NCI-H187 treated with DMSO at 0.1 percent for 48 hours (cell line): ENCODE data around the gene GNAQ.

Experiments
- DNase-seq: peaks from one replicate; lab custom pipeline; 2025; lab: John Stamatoyannopoulos, UW

The GNAQ gene

GRCh38 chr9:77943057-77943456 is 88.6 kb downstream of the GNAQ start:
- DNase-seq = no peak

DNA sequence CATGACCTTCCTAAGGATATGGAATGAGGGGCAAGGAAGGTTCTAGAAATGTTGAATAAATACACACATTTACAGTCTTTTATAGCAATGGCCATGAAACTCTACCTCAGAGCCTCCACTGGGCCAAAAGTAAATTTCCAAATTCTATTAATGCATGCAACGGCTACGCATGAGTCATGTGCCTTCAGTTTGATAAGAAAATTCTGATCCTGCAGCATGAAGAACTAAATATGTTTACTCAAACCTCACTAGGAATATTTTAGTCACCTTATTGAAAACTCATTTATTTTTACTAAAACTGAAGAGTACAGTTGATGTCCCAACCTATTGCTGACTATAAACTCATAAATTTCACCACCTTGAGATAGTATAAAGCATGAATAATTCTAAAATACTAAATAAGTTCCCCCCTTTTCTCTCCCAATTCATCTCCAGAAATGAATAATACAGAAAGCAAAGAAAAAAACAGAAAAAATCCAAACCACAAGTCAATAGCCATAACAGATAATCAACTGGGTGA is 92.4 kb downstream of the GNAQ start:
- DNase-seq = no peak

- DNase-seq = no peak
These were observed 93.4 kb downstream of the GNAQ start for GRCh38 chr9:77938163-77938562.

GRCh38 chr9:77935974-77936373 is 95.6 kb downstream of the GNAQ start:
- no peak for DNase-seq

DNA sequence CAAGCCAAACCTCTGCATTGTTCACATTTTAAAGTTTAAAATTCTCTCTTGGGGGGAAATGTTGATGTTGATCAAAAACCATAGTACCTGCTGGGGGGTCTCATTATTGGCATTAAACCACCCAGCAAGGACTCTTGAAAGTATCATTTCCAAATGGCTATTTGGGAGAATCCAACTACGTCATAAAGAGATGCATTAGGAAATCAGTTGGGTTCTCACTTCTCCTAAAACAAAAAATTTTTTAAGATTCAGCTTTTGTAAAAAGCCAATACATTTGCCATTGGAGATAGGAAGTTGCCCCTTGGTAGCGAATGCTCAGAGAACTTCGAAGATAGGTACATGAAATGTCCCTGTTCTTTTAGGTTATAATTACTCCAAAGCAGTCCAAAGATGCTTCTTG is 96.4 kb downstream of the GNAQ start:
- no peak for DNase-seq

DNA sequence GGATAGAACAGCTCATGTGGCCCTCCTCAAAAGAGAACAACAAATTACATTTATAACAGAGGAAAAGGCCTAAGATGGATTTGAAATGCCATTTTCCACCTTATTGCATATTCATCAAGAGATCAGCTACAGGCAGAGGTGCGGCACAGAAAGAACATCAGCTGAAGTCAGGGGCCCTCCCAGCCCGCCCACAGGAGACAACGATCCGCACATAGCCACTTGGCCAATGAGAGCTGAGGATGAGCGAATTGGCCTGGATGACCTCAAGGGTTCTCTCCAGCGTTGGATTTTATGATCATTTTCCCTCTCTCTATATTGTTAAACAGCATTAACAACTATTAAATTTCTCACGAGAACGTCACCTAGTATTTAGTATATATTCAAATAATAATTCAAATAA is 97.6 kb downstream of the GNAQ start:
- no peak for DNase-seq

DNA sequence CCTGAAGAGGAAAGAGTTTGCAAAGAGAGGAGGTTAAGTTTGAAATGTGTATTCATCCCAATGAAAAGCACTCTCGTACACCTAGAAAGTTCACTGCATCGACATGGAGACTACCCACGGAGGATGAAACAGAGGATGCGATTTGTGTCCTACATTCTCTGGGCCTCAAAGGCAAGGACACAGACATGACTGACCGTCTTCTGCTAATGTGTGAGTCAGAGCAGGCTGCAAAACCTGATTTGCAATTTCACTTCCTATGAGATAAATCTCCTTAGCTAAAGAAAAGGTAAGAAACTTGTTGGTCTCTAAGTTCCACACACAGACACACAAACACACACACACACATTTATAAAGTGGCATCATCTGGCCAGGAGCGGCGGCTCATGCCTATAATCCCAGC is 98.6 kb downstream of the GNAQ start:
- DNase-seq = no peak

DNA sequence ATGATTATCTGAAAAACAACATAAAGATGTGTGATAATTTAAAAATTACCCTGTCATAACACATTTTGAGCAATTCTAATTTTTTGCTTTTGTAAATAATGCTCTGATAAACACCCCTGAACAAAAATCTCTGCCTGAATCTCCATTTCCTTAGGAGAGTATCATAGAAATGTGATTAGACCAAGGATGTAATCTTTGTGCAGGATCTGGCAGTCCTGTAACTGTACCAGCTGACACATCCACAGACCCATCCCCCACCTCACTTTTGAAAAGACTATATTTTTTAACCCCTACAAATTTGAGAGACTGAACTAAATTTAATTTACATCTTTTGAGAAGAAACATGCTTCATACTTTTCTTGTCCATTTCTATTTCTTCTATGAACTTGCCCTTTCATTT is 101.7 kb downstream of the GNAQ start:
- DNase-seq = no peak

GRCh38 chr9:77927265-77927664 is 104.3 kb downstream of the GNAQ start:
- DNase-seq = no peak

- DNase-seq = no peak
These were observed 105.2 kb downstream of the GNAQ start for GRCh38 chr9:77926371-77926878.

- no peak for DNase-seq
These were observed 109.0 kb downstream of the GNAQ start for GRCh38 chr9:77922591-77922990.

DNA sequence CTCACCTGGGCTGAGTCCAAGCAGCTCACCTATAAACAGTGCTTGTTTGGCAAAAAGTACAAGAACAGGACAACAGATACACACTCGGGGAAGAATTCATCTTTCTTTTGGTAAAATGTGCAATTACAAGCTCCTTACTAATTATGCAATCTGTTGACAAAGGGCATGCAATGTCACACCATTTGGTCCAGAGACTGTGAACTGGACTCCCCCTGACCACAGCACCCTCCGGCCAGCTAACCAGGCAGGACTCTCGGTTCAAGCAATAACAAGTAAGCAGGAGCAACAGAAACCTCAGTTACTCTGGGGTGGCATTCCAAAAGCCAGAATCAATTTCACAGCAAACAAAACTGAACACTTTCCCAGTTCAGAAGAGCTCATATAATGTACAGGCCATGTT is 113.8 kb downstream of the GNAQ start:
- no peak for DNase-seq

GRCh38 chr9:77916820-77917219 is 114.8 kb downstream of the GNAQ start:
- DNase-seq = no peak

GRCh38 chr9:77916410-77916819 is 115.2 kb downstream of the GNAQ start:
- DNase-seq = no peak

GRCh38 chr9:77915744-77916143 is 115.9 kb downstream of the GNAQ start:
- no peak for DNase-seq

DNA sequence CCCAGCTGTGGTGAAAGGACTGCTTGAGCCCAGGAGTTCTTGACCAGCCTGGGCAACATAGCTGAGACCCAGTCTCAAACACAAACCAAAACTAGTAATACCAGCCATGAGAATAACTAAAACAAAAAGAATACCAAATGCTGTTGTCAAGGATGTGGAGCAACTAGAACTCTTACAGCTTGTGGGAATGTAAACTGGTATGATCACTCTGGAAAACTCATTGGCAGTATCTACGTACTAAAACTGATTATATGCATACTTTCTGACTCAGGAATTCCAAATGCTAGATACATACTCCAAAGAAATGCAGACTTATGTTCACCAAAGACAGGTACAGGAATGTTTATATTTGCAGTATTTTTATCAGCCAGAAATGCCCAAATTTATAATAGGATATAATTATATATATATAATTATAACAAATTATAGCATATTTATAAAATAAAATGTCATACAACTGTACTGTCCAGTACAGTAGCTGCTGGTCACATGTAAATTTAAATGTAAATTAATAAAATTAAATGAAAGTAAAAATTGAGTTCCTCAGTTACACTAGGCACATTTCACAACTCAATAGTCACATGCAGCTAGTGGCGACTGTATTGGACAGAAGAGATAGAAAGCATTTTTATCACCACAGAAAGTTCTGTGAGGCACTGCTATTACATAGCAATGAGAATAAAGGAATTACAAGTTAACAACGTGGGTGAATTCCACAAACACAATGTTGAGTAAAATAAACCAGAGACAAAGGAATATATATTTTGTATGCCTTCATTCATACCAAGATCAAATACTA is 118.5 kb downstream of the GNAQ start:
- no peak for DNase-seq

GRCh38 chr9:77911928-77912327 is 119.7 kb downstream of the GNAQ start:
- DNase-seq = no peak

GRCh38 chr9:77910194-77910621 is 121.4 kb downstream of the GNAQ start:
- DNase-seq = no peak

- no peak for DNase-seq
These were observed 122.3 kb downstream of the GNAQ start for GRCh38 chr9:77909306-77909705.

GRCh38 chr9:77908293-77908692 is 123.3 kb downstream of the GNAQ start:
- DNase-seq = no peak

- no peak for DNase-seq
These were observed 124.0 kb downstream of the GNAQ start for GRCh38 chr9:77907585-77907984.

GRCh38 chr9:77906991-77907390 is 124.6 kb downstream of the GNAQ start:
- no peak for DNase-seq

DNA sequence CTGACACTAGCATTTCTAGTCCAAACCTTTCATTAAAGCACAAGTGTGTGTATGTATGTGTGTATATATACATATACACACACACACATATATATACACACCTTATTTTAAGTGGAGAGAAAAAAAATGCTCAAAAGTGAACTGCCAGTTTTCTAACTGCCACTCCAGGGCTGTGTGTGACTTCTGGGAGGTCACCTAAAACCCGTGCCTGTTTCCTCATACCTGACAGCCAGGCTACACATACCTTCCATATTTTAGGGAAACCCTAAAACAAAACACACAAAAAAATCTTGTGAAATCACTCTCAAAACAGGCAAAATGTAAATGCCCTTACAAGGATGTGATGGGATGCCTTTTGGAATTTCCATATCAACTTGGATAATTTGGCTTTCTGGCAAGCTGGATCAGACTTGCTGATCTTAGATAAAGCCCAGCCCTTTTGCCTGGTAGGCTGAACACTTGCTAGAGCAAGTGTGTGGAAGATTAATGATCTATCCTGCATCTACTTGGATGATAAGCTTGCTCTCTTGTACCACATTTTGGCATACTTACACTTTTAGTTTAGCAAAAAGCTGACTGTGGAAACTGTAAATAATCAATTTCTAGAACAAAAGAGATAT is 127.8 kb downstream of the GNAQ start:
- no peak for DNase-seq
